ENCODE measurements around the gene IFI16.

GRCh38 chr1:158969166-158969565, 40.5 kb upstream of the IFI16 start:
- TF ChIP-seq CTCF (IDR thresholded peaks at IDR 0.05) = no peak
- no peak for TF ChIP-seq POLR2A (IDR thresholded peaks at IDR 0.05)
- no peak for TF ChIP-seq EP300 (IDR thresholded peaks at IDR 0.05)

Measured in upper lobe of left lung (tissue), 4 donors.